H1 (cell line): ENCODE measurements around the gene PIGS.

Source experiments
- ATF2 ChIP-seq: IDR thresholded peaks from 2 replicates; pipeline ENCODE4 v1.6.1; 2012; ENCODE audit warnings: low read length, inconsistent platforms
- BCL11A ChIP-seq, 2 experiments: IDR thresholded peaks; one replicate each; pipeline ENCODE4 v1.6.1; 2011; ENCODE audit warnings: low read depth in 2 of 2, low read length in 2 of 2, mild to moderate bottlenecking in 2 of 2
- EP300 ChIP-seq, 2 experiments: IDR thresholded peaks; 1 replicate in 1 of 2; 2 replicates in 1 of 2; pipeline ENCODE4 v1.6.1; 2011 to 2012; ENCODE audit warnings: low read depth in 2 of 2, low read length in 2 of 2, mild to moderate bottlenecking in 2 of 2, borderline replicate concordance in 1 of 2, inconsistent platforms in 1 of 2, moderate library complexity in 1 of 2
- FOSL1 ChIP-seq: IDR thresholded peaks from 2 replicates; pipeline ENCODE4 v1.6.1; 2011; ENCODE audit warnings: mild to moderate bottlenecking, low read depth, low read length, moderate library complexity; ENCODE audit not compliant: insufficient read depth
- POLR2A ChIP-seq, 2 experiments: IDR thresholded peaks; 1 replicate in 1 of 2; 2 replicates in 1 of 2; pipeline ENCODE4 v1.6.1; 2011; ENCODE audit warnings: low read depth in 2 of 2, low read length in 2 of 2, mild to moderate bottlenecking in 2 of 2; ENCODE audit errors: control extremely low read depth in 1 of 2
- SRF ChIP-seq: IDR thresholded peaks from 2 replicates; pipeline ENCODE4 v1.6.1; 2011; ENCODE audit warnings: mild to moderate bottlenecking, low read depth, low read length, moderate library complexity

GRCh38 chr17:28545787-28546415 is 25.4 kb downstream of the PIGS start:
- no peak for TF ChIP-seq FOSL1
- TF ChIP-seq SRF, result no peak
- TF ChIP-seq BCL11A (IDR thresholded peaks at IDR 0.05; ENCODE audit: low read depth in 2 of 2, low read length in 2 of 2), result no peak
- no peak for TF ChIP-seq POLR2A (IDR thresholded peaks at IDR 0.05; ENCODE audit: control extremely low read depth in 1 of 2, low read depth in 2 of 2, low read length in 2 of 2)
- no peak for TF ChIP-seq ATF2
- TF ChIP-seq EP300 (IDR thresholded peaks at IDR 0.05; ENCODE audit: borderline replicate concordance in 1 of 2, low read depth in 2 of 2, low read length in 2 of 2), result no peak
